HG03139 (cell line): ENCODE results near the gene UFC1.

Experiments used
- ATAC-seq: cut with Tn5 transposase; IDR thresholded peaks from one replicate; pipeline ENCODE4 v1.9.1; 2021; ENCODE audit not compliant: unreplicated experiment

UFC1 gene

DNA sequence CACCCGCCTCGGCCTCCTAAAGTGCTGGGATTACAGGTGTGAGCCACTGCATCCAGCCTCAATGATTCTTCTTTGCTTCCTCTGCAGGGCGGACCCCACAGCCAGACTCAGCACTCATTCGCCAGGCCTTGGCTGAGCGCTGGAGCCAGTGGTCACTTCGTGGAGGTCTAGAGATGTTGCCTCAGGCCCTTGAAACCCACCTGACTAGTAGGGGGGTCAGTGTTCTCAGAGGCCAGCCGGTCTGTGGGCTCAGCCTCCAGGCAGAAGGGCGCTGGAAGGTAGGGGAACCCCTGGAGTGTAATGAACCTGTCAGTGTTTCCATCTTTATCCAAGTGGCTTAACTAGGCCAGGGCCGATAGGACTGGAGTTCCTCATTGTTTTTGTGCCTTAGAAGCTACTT is 15.1 kb downstream of the UFC1 start:
- no peak for ATAC-seq

DNA sequence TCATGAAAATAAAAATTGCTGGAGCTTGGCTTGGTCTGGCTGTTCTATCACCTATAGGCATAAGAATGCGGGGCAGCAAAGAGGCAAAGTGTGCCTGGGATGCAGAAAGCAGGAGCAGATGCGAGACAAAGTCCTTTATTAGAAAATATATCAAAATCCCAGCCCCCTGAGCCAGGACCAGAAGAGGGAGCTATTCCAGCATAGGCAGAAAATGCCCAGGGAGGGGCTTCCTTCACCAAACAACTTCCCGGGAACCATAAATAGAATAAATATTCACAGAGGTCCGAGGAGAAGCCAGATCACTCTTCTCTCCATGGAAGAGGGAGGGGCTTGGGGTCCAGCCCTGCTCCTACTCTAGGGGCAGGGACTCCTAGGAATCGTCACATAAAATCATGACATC is 17.4 kb downstream of the UFC1 start:
- no peak for ATAC-seq

DNA sequence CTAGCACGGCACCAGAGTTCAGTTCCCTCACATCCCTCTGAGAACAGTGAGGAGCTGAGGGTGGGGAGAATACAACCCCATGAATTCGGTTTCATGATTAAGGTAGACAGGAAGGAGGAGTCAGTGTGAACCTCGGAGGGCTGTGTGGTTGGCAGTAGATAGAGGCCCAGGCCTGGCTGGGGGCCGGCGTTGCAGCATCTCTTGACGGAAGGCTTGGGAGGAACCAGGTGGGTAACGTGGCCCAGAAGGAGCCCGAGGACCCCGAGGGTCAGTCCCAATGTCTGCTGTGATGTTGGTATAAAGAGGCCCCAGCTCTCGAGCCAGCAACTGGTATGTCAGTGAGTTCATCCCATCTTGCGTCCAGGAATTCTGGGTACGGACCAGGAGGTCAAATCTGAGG is 17.9 kb downstream of the UFC1 start:
- ATAC-seq = no peak

DNA sequence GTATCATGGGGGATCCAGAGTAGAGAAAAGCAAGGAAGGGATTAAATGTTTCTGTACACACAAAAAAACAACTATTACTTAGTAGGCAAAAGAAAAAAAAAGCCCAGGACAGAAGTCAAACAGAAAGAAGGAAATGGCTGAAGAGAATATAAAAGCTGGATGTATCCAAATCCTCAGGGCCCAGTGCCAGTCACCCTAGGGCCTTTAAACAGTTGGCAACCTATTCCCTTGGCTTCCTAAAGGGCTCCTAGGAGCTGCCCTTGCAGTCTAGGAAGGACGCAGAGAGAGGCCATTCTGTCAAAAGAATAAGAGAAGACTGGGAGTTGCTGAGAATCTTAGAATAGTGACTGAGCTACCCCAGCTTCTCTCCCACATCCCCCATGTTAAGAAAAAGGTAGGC is 18.6 kb downstream of the UFC1 start:
- no peak for ATAC-seq

DNA sequence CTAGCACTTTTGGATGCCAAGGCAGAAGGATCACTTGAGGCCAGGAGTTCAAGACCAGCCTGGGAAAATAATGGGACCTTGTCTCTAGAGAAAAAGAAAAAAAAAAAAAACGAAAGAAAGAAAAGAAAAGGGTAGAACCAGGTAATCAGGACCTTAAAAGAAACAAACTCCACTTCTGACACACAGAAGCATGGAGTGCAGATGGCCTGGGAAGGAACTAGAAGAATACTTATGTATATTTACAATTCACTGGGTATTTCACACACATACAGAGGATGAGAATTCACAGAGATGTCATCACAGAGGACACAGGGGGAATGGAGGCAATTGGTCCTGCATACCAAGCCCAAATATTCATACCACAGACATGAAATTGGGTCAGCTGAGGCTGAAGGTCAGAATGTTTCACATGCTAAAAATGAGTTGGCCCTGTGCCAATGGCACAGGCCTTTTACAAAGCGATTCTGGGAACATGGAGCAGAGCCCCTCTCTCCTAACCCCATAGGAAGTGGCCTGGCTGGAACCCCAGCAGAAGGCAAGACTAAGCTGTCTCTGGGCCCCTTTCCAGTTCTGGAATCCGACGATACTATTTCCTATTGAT is 19.1 kb downstream of the UFC1 start:
- no peak for ATAC-seq

DNA sequence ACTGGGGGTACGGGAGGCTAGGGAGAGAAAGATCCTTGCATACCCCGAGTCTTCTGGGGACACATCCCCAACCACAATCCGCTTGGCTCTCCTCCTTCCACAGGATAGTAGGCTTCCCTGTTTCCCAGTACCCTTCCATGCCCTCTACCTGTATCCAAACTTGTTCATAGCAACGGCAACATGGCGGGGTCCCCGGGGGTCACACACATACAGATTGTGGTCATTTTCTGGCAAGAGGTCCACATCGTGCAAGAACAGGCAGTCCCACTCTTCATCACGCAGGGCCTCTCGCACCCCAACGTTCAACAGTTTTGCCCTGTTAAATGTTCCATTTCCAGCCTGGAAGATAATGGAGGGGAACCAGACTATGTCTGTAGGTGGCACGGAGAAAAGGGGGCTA is 19.9 kb downstream of the UFC1 start:
- no peak for ATAC-seq

DNA sequence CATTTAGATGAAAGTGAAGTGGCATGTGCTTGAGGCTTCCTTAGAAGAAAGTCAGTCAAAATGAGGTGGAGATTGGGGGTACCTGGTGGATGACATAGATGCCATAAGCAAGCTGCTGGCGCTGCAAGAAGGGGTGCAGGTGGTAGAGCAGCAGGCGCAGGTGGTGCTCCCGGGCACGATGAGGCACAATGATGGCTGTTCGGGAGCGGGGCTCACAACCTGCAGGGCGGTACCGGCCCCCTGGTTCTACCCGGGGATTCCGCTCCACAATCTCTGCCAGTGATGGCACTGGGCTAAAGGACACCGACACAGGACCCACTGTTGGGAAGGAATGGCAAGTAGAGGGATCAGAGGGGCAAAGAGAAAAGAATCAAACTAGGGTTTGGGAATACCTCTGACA is 21.1 kb downstream of the UFC1 start:
- no peak for ATAC-seq

DNA sequence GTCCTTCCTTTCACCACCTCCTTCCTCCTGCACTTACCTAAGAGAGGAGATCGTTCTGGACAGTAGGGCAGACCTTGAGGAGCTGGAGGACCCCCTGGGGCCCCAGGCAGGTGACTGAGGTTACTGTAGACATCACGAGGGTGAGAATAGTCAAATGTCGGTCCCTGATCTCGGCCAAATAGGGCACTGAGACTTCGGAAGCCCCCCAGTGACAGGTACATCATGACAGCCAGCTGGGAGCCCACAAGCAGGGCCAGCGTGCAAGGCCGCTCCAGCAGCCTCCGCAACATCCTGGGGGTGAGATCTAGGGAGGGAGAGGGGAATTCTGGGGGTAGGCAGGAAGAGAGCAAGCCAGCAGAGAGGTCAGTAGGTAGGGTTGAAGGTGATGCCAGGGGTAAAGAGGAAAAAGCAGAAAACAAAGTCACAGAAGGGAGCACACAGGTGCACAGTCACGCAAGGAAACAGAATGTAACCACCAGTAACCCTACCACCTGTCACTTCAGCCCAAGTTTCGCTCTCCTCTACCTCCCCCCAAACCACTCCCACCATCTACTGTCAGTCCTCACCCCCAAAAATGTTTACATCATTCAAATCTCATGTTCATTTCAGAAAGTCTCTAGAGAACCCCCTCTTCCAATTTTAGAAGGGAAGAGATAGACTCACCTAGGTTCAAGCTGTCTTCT is 22.1 kb downstream of the UFC1 start:
- no peak for ATAC-seq

DNA sequence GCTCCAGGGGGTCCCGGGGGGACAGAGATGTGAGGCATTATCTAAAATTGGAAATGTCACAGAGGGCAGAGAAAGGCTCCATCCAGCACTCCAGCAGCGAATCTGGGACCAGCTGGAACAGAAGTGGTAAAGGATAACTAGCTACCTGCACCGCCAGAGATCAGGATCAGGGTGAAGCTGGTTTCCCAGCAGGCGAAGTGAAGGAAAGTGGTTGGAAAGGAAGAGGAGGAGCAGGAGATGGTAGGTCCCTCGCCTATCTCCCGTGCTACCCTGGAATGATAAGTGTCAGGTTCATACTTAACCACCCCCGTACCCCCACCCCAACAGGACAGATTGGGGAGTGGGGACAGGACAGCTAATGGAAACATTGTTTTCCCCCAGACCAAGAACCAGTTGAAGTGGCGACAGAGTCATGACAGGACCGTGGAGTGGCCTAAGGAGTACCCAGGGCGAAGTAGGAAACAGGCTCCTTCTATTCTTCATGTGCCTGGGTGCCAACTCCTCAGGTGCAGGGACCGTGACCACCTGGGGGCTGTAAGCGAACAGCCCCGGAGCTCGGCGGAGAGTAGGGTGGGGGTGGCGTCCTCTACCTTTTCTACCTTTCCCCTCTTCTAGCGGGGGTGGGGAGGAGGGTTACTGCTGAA is 22.8 kb downstream of the UFC1 start:
- ATAC-seq = no peak

DNA sequence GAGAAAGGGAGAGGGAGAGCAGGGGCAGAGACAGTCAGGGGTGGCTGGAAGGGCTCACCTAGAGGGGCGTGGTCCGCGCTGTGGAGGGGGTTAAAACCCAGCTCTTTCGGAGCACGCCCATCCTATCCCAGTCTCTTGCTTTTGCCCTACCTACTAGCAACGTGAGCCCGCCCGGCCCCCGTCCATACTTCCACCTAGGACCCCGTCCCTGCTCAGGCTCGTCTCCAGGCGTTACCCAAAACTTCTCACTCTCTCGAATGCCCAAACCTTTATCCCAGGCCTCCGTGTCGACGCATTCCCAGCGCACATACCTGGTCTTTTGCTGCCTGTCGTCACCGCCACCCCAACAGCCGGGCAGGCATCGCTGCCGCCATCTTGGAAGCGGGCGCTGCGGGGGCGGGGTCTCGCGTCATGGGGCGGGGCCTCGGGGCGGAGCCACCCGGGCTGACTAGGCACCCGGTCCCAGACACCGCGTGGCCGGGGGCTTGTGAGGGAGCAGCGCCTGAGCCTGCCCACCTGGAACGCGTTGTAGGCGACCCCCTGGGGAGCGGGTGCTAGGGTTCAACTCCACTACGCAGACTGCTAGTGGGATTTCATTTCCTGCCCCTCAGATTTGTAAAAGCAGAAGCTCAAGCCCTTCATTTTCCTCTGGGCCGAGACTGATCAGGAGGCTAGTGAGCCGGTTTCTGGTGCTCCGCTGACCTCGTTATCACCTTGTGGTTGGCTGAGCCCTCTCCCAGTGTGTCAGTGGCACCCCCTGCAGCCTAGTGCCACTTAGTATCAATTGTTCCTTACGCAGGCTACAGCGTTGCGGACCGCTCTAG is 23.5 kb downstream of the UFC1 start, which contains the start of gene B4GALT3:
Gene B4GALT3, minus strand, starts transcription at position 396 of the 824 bp plus-strand sequence. CDS start 1,447 bp downstream, outside the sequence.
- ATAC-seq = peak; percentile 79

DNA sequence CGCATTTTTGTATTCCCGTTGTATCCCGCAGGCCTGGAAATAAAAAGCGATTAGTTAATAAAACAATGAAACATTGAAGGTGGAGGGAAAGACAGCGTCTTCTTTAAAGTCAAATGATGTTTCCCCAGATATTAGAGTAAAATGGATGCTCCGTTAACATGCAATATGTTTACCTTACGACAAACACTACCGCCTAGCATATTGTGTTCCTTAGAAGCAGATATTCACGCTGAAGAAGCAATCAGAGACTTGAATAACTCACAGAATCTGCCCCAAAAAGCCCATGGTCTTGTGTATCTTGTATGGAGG is 24.1 kb downstream of the UFC1 start:
- no peak for ATAC-seq

DNA sequence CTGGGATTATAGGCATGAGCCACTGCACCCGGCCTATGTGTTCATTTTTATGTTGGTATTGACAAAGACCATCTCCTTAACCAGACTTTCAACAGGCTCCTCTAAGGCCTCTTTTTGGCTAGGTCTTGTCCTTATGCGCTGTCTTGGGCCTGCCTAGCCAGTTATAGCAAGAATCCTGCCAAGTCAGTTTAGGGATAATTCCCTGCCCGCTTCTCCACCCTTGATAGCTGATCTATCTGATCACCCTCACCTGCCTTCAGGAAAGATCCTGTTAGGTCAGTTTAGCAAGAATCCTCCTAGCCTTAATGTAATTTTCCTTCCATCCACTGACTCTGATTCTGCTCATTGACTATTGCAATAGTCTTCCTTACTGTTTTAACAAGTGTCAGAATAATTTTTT is 25.9 kb downstream of the UFC1 start:
- no peak for ATAC-seq

DNA sequence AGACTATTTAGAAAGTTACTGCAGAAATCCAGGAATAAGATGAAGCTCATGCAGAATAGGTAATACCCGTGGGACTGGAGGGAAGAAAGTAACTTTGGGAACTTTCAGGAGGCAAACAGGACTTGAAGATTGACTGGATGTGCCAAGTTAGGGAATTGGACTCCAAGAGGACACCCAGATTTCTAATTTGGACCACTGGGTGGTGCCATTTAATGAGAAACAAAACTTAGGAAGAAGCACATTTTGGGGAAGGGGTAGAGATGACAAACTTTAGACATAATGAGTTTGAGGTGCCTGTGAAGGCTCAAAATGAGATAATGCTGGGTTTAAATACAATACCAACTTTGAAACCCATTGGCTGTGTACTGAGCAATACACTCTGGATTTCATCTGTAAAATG is 26.9 kb downstream of the UFC1 start:
- no peak for ATAC-seq

DNA sequence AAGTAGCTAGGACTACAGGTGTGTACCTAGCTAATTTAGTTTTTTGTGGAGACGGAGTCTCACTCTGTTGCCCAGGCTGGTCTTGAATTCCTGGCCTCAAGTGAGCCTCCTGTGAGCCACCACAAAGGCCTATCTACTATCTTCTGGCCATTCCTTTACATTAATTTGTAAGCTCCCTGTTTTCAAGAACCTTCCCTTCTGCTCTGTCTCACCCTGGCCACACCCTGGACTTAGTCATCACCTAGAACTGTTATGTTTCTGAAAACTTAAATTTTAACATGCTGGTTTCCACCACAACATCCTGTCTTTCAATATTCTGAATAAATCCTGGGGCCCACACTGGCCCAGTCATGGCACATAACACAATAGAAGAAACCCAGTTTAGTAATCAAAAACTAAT is 28.4 kb downstream of the UFC1 start:
- ATAC-seq = peak; percentile 39

DNA sequence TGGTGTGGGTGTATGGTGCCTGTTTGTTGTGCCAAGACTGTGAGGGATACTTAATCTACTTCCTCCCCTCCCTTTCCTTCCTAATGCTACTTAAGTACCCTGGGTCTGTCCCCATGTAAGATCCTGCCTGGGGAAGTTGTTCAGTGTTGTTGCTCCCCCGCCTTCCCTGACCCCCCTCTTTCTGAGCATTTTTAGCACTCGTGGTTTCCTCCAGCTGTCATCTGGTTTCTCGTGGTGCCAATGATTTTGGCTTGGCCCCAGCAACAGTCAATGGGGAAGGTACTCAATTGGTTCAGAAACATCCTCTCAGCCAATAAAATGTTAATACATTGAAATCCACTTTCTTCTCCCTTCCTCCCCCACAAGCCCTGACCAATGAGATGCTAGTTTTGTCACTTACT is 31.5 kb downstream of the UFC1 start:
- peak; percentile 65 for ATAC-seq

DNA sequence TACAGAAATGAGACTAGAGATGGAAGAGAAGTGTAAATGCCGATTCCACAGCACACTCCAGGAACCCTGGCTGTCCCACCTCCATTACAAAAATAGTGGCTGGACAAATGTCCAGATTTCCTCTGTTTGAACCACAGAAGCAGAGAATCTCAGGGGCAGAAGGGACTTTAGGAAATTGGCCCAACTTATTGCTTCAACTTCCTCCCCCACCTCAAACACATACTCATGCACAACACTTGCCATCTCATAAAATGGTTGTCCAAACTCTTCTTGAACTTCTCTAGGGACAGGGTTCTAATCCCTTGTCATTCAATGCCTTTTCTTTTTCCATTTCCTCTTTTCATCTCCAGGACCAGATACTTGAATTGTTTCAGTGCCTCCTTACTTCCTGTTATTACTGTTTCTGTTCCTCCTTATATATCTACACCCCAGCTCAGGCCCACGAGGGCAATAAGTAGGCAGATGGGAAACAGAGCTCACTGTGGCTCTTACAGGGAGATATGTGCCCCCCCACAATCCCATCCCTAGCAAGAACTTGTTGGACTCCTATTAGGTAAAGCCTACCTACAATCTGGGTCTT is 32.0 kb downstream of the UFC1 start:
- peak; percentile 35 for ATAC-seq

DNA sequence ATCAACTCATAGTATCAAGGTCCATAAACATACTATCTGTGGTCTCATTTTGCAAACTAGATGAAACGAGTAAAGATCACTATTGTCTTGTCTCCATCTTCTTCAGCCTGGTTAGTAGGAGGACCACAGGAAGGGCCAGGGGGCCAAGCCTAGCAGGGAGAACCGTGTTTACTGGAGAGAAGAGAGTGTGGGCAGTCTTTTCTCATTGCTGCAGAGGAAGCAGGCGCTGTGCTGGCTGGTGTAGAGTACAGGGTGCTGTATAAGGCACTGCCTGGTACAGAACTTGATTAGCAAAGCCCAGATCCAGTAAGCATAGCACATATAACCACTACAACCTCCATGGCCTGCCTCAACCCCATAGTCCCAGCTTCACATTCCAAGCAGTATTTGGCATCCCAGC is 33.5 kb downstream of the UFC1 start:
- ATAC-seq = no peak

DNA sequence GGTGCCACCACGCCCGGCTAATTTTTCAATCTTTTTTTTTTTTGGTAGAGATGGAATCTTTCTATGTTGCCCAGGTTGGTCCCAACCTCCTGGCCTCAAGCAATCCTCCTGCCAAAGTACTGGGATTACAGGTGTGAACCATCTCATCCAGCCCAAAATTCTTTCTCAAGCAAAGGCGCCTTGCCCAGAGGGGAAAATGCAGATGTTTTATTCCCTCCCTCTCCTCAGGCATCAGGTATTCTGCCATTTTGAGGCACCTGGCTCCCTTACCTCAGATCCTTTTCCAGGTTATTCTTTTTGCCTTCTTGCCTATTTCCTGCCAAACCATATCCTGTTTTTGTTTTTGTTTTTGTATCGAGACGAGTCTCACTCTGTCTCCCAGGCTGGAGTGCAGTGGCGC is 34.6 kb downstream of the UFC1 start:
- no peak for ATAC-seq

DNA sequence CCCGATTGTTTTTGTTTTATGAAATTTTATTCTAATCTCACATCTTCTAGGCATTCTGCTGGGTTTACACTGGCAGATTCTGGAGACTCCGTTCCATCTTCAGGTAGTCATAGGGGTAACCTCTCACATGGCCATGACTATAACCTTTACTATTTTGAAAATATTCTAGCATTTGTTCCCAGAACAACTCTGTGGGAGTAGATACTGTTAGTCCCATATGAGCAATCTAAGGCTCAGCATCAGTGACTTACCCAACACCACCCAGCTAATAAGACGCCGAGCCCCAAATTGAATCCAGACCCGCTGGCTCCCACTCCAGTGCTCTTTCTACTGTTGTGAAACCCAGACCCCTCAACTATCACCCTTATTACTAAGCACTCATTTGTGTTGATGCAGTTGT is 35.3 kb downstream of the UFC1 start:
- no peak for ATAC-seq

DNA sequence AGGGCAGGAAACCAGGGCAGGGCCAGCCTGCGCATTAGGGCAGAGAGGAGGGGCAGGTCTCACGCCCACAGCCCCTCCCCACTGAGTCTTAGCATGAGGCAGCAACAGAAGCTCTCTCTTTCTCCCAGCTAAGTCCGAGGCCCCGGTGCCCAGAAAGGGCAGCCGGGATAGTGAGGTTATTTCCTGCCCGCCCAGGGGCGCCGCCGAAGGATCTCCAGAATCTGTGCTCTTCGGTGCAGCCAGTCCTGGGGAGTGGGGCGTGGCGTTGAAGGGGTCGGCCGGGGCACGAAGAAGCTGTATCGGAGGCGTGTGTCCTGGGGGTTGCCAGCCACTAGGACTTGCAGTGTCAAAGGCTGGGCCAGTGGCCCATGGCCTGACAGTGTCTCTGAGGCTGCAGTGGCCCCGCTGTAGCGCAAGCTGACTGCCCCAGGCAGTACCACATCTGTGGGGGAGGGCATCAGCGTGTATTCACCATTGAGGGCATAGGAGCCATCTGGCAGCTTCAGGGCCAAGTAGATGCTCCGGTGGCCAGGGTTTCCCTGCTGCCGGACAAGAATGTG is 37.3 kb downstream of the UFC1 start:
- ATAC-seq = no peak

DNA sequence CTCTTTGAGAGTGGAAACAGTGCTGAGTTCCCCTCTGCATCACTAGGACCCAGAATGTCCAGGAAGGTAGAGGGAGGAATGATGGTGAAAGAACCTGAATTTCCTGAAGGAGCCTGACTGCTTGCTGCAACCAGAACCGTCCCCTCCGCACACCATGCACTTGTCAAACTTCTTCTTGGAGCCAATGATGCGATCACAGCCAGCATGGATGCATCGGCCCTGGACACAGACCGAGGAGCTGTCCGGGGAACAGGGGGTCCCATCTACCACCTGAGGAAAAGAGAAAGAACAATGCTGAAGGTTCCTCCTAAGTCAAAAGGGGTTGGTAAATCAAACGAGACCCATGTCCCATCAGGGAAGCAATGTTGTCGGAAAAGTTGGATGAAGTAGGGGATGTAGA is 38.2 kb downstream of the UFC1 start:
- ATAC-seq = no peak
